Skeletal muscle satellite cell (primary cell): ENCODE measurements around the gene IGF1. TPM values are rescaled to one million over a fixed set of nuclear protein-coding genes. Genes with fewer than 3 reads are reported as not detected.
A peak's percentile ranks its signal among the peaks of the same experiment; 100 is the strongest.

Experiments
- H3K27me3 ChIP-seq: 2 replicates; pipeline ENCODE4 v1.7.0; 2013; ENCODE audit warnings: low read length; ENCODE audit not compliant: control insufficient read depth, insufficient read depth
- H3K36me3 ChIP-seq: 2 replicates; pipeline ENCODE4 v1.7.0; 2013; ENCODE audit warnings: mild to moderate bottlenecking, control low read depth, low read length; ENCODE audit not compliant: insufficient read depth
- H3K4me1 ChIP-seq: 2 replicates; pipeline ENCODE4 v1.7.0; 2013; ENCODE audit warnings: low read length; ENCODE audit not compliant: control insufficient read depth, insufficient read depth
- H3K4me2 ChIP-seq: 2 replicates; pipeline ENCODE4 v1.7.0; 2013; ENCODE audit warnings: mild to moderate bottlenecking, low read length
- H3K4me3 ChIP-seq: 2 replicates; pipeline ENCODE4 v1.7.0; 2013; ENCODE audit warnings: low read length
- H3K9ac ChIP-seq: 2 replicates; pipeline ENCODE4 v1.7.0; 2013; ENCODE audit warnings: mild to moderate bottlenecking, low read depth, low read length, moderate library complexity
- H3K9me3 ChIP-seq: replicated peaks from 2 replicates; pipeline ENCODE4 v1.7.0; 2013; ENCODE audit warnings: mild to moderate bottlenecking, control low read depth, low read length
- total RNA-seq: library from RNA; depleted of rRNA; stranded (reverse); fragments of >200 nt; gene quantifications from 2 replicates; pipeline ENCODE4 v1.2.3, GENCODE V29; 2012; rRNA removed

IGF1 gene
- total RNA-seq, result not detected in 2 replicates

DNA sequence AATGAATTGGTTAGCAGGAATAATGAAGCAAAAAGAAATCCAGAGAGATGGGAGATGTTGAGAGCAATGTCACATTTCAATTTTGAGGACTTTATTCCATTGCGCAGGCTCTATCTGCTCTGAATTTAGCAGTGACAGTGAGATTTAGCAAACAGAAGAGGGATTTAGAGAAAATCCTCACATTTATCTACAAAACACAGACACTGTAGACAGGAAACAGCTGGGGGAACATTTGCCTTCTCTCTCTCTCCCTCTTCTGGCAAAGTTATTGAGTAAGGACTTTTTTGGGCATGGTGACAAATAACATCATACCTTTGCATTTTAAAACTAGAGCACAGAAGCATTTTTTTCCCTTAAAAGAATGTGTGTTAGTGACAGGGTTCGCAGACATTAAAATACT is at the start of gene IGF1:
Gene IGF1 (minus strand): TSS at position 158 of the 400 bp plus-strand sequence. CDS start 182 bp downstream, outside the sequence.
- no peak within 1 kb of the TSS for H3K9ac ChIP-seq
- H3K36me3 ChIP-seq, result no peaks in the 10 kb centered on the region
- no peak within 1 kb of the TSS for H3K4me3 ChIP-seq

DNA sequence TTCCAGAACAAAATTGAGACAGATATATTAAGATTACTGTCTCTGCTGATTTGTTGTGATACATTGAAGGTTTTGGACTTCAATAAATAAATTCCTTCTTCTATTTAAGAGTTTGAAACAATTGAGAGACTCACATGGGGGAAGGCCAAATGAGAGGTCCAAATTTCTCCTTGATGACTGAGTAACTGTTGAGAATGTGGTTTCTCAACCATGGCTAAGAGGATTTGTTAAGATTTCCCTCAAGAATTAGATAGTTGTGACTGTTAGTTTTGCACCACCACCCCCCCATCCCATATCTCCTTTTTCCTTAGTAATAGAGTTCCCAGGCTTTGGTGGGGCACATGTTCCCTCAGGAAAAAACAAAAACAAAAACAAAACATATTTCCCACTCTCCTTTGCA is 47.7 kb upstream of the IGF1 start:
- Histone ChIP-seq H3K36me3 (no peaks in the 10 kb centered on the region), H3K27me3 (no peaks in the 10 kb centered on the region), H3K4me3 (no peak overlapping the region), H3K4me1 (peaks cover 4% of the 10 kb centered on the region), H3K9me3 (no peaks in the 10 kb centered on the region), H3K9ac (no peak overlapping the region), H3K4me2 (no peak overlapping the region)

More for the DNA sequence above, at the start of gene IGF1:
- Histone ChIP-seq H3K4me2 (peak within 1 kb of the TSS; percentile 50), H3K9me3 (no peaks in the 10 kb centered on the region), H3K4me1 (peaks cover 12% of the 10 kb centered on the region), H3K27me3 (peaks cover 13% of the 10 kb centered on the region)

DNA sequence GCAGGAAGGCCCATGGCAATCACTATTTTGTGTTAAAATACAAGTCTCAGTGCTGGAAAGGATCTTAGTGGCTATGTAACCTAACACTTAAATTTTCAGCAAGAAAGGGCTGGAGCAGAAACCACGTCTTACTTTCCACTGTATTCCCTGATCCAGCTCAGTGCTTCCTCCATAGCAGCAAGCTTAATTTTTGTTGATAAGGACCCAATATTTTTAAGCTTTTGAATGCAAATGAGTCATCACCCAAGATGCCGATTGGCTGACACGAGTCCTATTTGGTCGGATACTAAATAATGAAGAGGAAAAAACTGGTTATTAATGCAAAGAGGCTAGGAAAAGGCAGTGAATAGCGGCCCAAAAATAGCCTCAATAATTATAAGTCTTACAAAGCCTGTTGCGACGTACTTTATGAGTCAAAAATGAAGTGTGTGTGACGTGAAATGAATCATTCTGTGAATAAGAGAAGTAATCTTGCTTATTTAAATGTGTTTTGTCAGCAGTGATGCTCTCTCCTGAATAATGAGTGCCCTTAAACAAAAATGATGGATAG is 46.9 kb upstream of the IGF1 start:
- Histone ChIP-seq H3K4me2 (no peak overlapping the region), H3K27me3 (no peaks in the 10 kb centered on the region), H3K9ac (no peak overlapping the region), H3K4me1 (peaks cover 4% of the 10 kb centered on the region), H3K4me3 (no peak overlapping the region), H3K36me3 (no peaks in the 10 kb centered on the region), H3K9me3 (no peaks in the 10 kb centered on the region)

DNA sequence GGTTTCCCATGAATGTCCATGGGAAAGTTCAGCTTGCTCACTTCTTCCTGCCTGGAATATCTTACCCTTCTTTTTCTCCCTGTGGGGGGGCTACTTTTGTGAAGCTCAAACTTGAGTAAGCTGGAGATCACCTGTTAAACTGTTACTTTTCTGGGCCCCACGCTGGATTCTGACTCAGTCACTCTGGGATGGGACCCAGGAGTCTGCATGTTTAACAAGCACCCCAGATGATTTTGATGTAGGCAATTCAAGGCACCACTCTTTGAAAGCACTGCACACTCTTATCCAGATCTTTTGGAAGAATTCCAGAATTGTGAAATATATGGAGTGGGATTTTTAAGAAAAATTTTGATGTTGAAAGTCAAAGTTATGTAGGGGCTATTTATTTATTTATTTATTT is 46.3 kb upstream of the IGF1 start:
- Histone ChIP-seq H3K9ac (no peak overlapping the region), H3K9me3 (no peaks in the 10 kb centered on the region), H3K4me3 (no peak overlapping the region), H3K36me3 (no peaks in the 10 kb centered on the region), H3K27me3 (no peaks in the 10 kb centered on the region), H3K4me1 (peaks cover 4% of the 10 kb centered on the region), H3K4me2 (no peak overlapping the region)

DNA sequence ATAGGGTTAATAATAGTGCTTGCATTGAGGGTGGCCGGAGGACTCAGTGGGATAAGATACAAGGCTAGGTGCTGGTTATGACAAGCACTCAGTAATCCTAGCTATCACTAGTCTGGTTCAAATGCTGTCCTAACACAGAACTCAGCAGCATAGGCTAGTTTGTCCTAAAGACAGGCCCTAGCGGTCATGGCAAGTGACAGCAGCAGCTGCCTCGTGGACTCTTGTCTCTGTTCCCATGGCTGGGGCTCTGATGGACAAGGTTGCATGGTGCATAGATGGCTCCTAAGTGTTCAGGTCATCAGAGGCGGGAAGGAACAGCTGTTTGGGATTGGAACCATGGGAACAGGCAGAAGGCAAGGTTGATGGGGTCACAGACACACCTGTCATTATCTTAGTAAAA is 42.4 kb upstream of the IGF1 start:
- Histone ChIP-seq H3K4me1 (peaks cover 4% of the 10 kb centered on the region), H3K9me3 (no peaks in the 10 kb centered on the region), H3K4me3 (no peak overlapping the region), H3K9ac (no peak overlapping the region), H3K4me2 (no peak overlapping the region), H3K36me3 (no peaks in the 10 kb centered on the region), H3K27me3 (no peaks in the 10 kb centered on the region)

DNA sequence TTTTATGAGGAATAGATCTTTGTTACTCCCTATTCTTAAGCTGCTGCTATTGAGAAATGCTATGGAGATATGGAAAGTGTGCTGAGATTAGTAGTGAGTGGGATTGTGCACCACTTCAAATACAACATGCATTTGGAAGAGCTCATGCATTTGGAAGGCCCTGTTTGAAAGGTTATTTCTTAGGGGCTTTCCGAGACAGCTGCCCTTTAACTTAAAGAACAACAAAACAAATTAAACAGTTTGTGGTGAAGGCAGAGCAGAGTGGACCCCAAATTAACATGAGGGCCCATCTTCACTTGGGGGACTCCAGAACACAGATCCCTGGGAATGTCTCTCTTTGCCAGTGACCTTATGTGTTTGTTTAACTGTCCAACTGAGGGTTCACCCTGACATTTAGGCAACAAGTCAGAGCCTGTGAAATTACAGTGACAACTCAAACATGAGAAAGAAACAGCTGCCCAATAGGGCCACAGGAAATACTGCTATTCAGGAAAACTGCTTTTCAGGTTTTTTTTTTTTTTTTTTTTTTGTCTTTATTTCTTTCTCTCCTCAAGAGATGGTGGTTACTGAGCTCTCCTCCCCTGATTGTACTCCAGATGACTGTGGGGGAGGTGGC is 41.4 kb upstream of the IGF1 start:
- Histone ChIP-seq H3K9me3 (no peaks in the 10 kb centered on the region), H3K4me1 (no peaks in the 10 kb centered on the region), H3K4me3 (no peak overlapping the region), H3K27me3 (no peaks in the 10 kb centered on the region), H3K4me2 (no peak overlapping the region), H3K36me3 (no peaks in the 10 kb centered on the region), H3K9ac (no peak overlapping the region)

DNA sequence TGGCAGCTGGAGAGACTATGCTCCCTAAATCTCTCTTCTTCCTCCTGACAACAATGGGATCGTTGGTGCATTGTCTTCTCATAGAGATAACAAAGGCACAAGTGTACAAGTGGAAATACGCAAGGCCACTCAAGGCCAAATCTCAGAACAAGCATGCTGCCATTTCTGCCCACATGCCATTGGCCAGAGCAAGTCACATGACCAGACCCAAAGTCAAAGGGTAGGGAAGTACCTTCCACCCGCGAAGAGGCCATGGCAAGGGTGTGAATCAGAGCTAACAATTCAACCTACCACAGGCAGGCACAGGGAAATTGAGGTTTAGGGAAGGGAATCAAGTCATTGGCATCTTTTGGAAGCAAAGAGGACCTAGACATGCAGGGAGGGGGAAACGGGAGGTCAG is 38.5 kb upstream of the IGF1 start:
- no peaks in the 10 kb centered on the region for H3K4me1 ChIP-seq
- H3K27me3 ChIP-seq, result no peaks in the 10 kb centered on the region
- H3K9ac ChIP-seq, result no peak overlapping the region
- H3K36me3 ChIP-seq, result no peaks in the 10 kb centered on the region
- no peaks in the 10 kb centered on the region for H3K9me3 ChIP-seq
- no peak overlapping the region for H3K4me2 ChIP-seq
- no peak overlapping the region for H3K4me3 ChIP-seq

DNA sequence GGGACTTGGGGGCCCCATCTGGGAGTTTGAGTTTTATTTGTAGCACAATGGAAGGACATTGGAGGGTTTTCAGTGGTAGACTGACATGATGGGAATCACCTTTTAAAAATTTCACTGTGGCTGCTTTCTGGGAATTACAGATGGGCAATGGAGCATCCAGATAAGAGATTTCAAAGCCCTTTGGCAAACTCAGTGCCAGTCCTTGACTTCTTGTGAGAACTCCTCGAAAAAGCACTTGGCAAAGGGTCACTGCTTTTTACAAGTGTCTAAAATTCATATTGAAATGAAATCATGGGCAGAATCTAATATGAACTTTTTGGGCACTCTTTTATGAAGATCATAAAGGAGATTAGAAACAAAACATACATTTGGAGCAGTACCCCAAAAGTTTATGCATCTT is 34.3 kb upstream of the IGF1 start:
- Histone ChIP-seq H3K4me1 (no peaks in the 10 kb centered on the region), H3K9ac (no peak overlapping the region), H3K4me3 (no peak overlapping the region), H3K27me3 (no peaks in the 10 kb centered on the region), H3K4me2 (no peak overlapping the region), H3K36me3 (no peaks in the 10 kb centered on the region), H3K9me3 (no peaks in the 10 kb centered on the region)

DNA sequence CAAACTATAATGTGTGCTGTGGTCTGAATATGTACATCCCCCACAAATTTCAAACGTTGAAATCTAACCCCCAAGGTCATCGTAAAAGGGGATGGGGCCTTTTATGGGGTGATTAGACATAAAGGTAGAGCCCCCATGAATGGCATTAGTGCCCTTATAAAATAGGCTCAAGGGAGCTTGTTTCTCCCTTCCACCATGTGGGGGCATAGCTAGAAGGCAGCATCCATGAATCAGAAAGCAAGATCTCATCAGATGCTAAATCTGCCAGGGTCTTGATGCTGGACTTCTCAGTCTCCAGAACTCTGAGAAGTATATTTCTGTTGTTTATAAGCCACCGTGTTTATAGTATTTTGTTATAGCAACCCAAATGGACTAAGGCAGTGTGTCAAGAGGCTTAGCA is 33.4 kb upstream of the IGF1 start:
- no peak overlapping the region for H3K9ac ChIP-seq
- no peaks in the 10 kb centered on the region for H3K27me3 ChIP-seq
- H3K9me3 ChIP-seq, result no peaks in the 10 kb centered on the region
- no peak overlapping the region for H3K4me3 ChIP-seq
- no peaks in the 10 kb centered on the region for H3K4me1 ChIP-seq
- no peaks in the 10 kb centered on the region for H3K36me3 ChIP-seq
- no peak overlapping the region for H3K4me2 ChIP-seq

DNA sequence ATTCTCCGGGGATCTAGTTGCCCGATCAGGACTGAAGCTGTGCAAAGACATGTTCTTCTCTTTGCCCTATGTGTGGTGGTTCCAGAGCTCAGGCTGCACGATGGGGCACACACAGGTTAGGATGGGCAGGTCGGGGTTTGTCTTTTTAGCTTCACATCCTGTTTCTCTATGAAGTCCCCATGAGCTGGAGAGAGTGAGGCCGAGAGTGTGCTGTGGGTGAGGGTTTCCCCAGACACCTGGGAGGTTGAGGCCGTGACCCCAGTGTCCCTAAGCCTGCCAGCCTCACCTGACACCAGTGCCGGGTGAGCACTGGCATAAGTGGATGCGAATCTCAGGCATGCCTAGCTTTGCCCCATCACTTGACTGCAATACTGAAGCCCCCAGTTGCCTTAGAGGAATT is 32.9 kb upstream of the IGF1 start:
- Histone ChIP-seq H3K36me3 (no peaks in the 10 kb centered on the region), H3K9ac (no peak overlapping the region), H3K4me1 (no peaks in the 10 kb centered on the region), H3K4me3 (no peak overlapping the region), H3K27me3 (no peaks in the 10 kb centered on the region), H3K9me3 (no peaks in the 10 kb centered on the region), H3K4me2 (no peak overlapping the region)

DNA sequence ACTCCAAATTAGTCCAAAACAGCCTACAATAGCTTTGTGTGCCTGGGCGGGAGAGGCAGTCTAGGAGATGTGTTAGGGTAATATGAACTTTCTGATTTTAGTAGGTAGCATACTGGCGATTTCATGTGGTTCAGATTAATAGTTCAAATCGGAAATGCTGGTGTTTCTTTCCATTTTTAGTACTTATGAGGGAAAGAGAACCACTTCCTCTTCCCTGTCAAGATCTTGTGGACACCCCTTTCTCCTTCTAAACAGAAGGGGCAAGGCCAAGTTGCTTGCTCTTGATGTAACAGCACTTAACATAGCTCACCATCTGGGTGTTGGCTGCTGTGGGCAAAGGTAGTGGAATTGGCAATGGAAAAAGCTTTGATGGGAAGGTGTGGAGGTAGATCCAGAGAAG is 32.2 kb upstream of the IGF1 start:
- H3K27me3 ChIP-seq, result no peaks in the 10 kb centered on the region
- H3K36me3 ChIP-seq, result no peaks in the 10 kb centered on the region
- H3K9me3 ChIP-seq, result no peaks in the 10 kb centered on the region
- no peaks in the 10 kb centered on the region for H3K4me1 ChIP-seq
- no peak overlapping the region for H3K4me3 ChIP-seq
- no peak overlapping the region for H3K9ac ChIP-seq
- no peak overlapping the region for H3K4me2 ChIP-seq

DNA sequence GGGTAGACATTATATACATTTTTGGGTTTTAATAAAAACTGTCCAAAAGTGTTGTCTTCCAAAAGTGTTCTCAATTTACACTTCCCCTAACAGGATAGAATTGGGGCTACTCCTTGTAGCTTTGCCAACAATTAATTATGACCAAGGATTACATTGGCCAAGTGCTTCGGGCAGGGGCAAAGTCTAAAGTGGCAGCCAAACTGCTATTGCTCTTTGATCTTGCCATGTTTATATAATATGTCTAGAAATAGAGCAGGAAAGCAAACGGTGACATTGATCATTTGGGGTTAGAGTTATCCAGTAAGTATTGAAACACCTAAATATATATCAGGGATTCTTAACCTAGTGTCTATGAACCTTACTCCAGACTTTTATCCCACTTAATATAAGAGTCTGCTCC is 31.2 kb upstream of the IGF1 start:
- Histone ChIP-seq H3K9me3 (no peaks in the 10 kb centered on the region), H3K4me2 (no peak overlapping the region), H3K4me3 (no peak overlapping the region), H3K27me3 (no peaks in the 10 kb centered on the region), H3K36me3 (no peaks in the 10 kb centered on the region), H3K9ac (no peak overlapping the region), H3K4me1 (no peaks in the 10 kb centered on the region)
